Lower leg skin (tissue), 3 donors: ENCODE data around the gene GABRG3.

Source experiments
- CTCF ChIP-seq, 3 donors: fragments of 450-650 bp; IDR thresholded peaks; one replicate each; pipeline ENCODE4 v1.5.1; 2016; ENCODE audit warnings: antibody characterized with exemption in 3 of 3, mild to moderate bottlenecking in 3 of 3, moderate library complexity in 2 of 3
- POLR2A ChIP-seq, 2 donors: fragments of 450-650 bp; IDR thresholded peaks; one replicate each; pipeline ENCODE4 v1.6.1; 2016 to 2017; ENCODE audit warnings: antibody characterized with exemption in 2 of 2, mild to moderate bottlenecking in 1 of 2, moderate library complexity in 1 of 2

- TF ChIP-seq CTCF (IDR thresholded peaks at IDR 0.05) (no peak), POLR2A (IDR thresholded peaks at IDR 0.05) (no peak)
Observed at GRCh38 chr15:27133249-27133648, 162.3 kb downstream of the GABRG3 start.
